ENCODE data around the gene TPST1.
"Not testable (repeated sequence)": the region's sequence is repeated elsewhere in the genome, so short reads cannot be mapped to it uniquely, and the experiment has no call there.

TPST1 gene

GRCh38 chr7:66344166-66344565, 139.0 kb downstream of the TPST1 start:
- no peak for DNase-seq

DNA sequence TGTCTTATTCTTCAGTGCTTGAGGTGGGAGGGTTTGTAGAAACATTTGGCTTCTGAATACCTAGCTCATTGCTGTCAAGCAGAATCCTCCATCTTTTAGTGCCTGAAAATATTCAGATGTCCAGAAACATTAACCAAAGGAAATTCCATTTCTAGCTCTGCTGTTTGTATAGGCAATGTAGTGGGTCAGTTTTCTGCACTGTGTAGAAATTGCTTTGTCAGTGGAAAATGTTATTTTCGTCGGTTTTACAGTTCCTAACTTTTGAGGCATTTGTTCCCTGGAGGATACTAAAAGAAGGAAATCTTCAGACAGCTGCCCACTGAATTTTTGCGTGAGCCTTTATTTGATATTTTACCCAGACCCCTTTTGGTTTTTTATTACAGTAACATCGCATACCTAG, 143.4 kb downstream of the TPST1 start:
- DNase-seq: no peak

- no peak for DNase-seq
Measured at GRCh38 chr7:66348959-66349358, 143.8 kb downstream of the TPST1 start.

- DNase-seq: no peak
Measured at GRCh38 chr7:66352071-66352470, 146.9 kb downstream of the TPST1 start.

GRCh38 chr7:66353547-66353946, 148.4 kb downstream of the TPST1 start:
- no peak for DNase-seq

DNA sequence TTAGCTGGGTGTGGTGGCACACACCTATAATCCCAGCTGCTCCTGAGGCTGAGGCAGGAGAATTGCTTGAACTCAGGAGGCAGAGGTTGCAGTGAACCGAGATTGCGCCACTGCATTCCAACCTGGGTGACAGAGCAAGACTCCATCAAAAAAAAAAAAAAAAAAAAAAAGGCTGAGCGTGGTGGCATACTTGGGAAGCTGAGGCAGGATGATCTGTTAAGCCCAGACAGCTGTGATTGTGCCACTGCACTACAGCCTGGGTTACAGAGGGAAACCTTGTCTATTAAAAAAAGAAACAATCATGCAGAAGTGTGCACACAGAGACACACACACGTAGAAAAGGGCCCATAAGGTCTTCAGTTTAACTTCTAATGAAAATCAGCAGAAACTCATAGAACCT, 150.6 kb downstream of the TPST1 start:
- no peak for DNase-seq

DNA sequence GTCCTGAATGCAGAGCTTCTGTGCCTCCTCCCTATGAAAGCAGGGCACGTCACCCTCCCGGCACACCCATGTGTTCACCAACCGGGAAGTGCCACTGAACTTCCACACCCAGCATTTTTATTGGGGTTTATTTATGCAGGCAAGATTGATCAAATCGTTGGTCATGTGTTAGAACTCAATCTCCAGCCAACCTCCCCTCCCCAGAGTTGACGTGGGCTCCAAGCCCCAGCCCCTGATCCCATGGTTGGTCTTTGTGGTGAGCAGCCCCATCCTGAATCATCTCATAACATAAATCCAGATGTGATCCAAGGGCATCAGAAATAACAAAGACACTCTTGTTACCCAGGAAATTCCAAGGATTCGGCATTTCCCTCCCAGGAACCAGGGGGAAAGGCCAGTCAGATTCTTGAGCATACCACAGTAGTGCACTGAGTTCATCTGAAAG, 151.2 kb downstream of the TPST1 start:
- DNase-seq: no peak

- DNase-seq: no peak
Measured at GRCh38 chr7:66357087-66357486, 152.0 kb downstream of the TPST1 start.

- no peak for DNase-seq
Measured at GRCh38 chr7:66359656-66360211, 154.6 kb downstream of the TPST1 start.

GRCh38 chr7:66362136-66362535, 157.0 kb downstream of the TPST1 start:
- DNase-seq: no peak

DNA sequence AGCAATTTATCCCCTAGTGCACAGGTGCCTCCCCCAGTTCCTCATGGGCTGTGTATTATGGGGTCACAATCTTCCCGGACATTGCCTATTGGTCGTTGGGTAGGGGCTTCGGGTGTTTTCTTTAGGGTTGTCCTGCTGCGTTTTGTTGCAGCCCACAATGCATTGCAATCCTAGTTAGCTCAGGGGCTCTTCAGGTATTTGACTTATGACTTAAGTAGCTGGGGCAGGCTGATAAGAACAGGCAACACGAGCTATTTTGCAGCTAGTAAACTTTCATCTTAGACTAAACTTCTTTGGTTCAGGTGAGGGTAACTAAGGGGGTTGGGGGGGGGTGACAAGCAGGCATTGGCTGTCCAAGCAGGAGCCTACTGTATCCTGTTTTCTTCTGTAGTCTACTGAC, 158.5 kb downstream of the TPST1 start:
- no peak for DNase-seq

DNA sequence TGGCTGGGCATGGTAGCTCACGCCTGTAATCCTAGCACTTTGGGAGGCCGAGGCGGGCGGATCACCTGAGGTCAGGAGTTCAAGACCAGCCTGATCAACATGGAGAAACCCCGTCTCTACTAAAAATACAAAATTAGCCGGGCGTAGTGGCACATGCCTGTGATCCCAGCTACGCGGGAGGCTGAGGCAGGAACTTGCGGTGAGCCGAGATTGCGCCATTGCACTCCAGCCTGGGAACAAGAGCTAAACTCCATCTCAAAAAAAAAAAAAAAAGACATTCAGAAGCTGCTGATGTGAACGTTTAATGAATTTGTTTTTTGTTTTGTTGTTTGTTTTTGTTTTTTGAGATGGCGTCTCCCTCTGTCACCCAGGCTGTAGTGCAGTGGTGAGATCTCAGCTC, 159.9 kb downstream of the TPST1 start:
- not testable (repeated sequence) for DNase-seq

DNA sequence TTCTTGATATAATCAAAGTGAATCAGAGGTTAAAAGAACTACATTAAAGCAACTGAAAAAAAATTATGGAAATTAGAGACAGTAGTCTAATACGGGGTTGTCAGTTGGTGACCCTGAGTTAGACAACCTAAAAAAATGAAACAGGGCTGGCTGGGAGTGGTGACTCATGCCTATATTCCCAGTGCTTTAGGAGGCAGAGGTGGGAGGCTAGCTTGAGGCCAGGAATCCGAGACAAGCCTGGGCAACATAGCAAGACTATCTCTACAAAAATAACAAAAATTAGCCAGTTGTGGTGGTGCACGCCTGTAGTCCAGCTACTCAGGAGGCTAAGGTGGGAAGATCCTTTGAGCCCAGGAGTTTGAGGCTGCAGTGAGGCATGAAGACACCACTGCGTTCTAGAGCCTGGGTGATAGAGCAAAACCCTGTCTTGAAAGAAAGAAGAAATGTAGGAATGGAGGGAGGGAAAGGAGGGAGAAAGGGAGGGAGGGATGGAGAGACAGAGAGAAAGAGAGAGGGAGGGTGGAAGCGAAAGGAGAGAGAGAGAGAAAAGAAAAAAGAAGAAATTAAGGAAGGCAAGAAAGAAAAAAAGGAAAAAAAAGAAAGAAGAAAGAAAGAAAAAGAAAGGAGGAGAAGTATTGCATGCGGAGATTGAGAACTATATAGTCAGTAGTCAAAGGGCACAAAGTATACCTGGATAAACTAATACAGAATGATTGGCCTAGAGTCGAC, 166.1 kb downstream of the TPST1 start:
- no peak for DNase-seq

DNA sequence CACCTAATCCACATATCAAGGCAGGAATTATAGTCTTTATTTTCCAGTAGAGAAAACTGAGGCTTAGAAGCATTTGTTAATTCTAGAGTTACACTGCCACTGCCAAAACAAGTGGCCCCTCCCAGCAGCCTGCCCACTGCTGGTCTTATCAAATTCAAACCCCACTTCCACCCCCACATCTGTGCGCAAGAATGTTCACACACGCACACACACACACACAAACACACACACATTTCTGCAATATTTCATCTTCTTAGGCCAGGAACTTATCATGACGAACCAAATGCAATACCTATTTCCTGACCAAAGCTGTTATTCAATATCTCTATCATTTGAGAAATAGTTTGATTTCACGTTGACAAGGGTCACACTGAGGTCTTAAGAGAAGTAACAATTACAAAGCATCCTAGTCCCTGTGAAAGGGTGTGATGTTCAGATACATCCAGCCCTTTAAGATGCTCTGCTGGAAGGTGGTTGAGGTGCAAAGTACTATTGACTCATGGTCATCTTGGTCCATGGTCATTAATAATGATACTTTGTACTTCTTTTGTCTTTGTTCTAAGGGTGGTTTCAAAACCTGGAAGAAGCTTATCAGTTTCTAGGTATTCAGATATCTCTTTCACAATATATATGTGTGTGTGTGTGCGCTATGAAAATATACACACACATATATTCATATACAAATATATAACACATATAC, 169.2 kb downstream of the TPST1 start:
- not testable (repeated sequence) for DNase-seq

- no peak for DNase-seq
Measured at GRCh38 chr7:66376264-66376945, 171.3 kb downstream of the TPST1 start.

DNA sequence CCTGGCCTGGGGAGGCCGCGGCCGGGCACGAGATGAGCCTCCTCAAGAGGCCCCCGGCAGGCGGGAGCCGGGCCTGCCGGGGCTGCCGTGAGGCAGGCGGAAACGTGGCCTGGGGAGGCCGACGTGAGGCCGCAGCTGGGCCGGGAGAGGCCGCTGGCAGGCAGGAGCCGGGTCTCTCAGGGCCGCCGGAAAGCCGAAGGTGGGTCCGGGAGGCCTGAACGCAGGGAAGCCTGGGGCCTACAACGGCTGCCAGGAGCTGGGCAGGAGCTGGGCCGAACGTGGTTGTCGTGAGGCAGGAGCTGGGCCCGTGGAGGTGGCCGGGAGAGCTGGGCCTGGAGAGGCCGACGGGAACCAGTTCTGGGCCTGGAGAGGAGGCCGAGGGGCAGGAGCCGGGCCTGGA, 171.9 kb downstream of the TPST1 start:
- no peak for DNase-seq

DNA sequence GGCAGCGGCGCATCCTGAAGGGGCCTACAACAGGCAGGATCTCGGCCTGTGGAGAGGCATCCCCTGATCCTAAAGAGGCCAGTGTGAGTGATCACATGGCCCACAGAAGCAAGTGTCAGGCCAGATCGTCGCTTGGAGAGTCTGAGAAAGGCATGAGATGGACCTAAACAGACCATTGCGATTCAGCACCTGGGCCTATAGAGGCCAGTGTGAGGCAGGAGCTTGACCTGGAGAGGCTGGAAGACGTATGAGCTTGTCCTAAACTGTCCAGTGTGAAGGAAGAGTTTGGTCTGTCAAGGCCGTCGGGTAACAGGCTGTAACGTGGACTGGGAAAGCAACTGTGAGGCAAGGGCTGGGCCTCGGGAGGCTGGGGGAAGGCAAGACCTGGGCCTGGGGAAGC, 172.6 kb downstream of the TPST1 start:
- DNase-seq: no peak

- no peak for DNase-seq
Measured at GRCh38 chr7:66379542-66380160, 174.5 kb downstream of the TPST1 start.

GRCh38 chr7:66380272-66380888, 175.2 kb downstream of the TPST1 start:
- DNase-seq: no peak

DNA sequence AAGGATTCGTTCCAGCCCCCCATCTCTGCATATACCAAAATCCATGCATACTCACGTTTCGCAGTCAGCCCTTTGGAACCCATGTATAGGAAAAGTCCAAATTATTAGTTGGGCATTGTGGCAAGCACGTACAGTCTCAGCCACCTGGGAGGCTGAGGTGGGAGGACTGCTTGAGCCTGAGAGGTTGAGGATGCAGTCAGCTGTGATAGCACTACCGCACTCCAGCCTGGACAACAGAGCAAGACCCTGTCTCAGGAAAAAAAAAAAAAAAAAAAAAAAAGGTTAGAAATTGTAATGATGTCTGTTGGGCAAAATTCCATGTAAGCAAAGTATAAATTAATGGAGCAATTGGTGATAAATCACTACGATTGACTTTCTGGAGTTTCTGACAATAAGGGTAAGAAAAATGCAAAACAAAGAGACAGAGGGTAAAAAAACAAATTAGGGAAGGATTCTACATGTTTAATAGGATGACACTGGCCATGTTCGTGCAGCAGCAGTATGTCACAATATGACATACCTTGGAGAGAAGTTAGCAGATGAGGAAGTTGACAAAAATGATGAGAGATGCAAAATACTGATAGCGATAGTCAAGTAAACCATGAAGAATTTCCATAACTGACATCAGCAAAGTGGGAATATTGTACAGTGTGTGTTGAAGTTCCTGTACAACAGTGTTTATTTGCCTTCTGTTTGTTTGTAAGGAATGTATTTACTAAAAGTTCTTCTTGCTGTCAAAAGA, 177.2 kb downstream of the TPST1 start:
- DNase-seq: not testable (repeated sequence)

GRCh38 chr7:66385191-66385905, 180.2 kb downstream of the TPST1 start:
- not testable (repeated sequence) for DNase-seq
